Neuron (in vitro differentiated cells): Measurements from ENCODE around the gene TMEM253.

Experiments
- H2AFZ ChIP-seq: one replicate; pipeline ENCODE4 v1.6.1; 2013; ENCODE audit warnings: low read depth, mild to moderate bottlenecking, inconsistent platforms, low read length, moderate library complexity
- H3K27me3 ChIP-seq: one replicate; pipeline ENCODE4 v1.6.1; 2013; ENCODE audit warnings: low read length; ENCODE audit not compliant: insufficient read depth
- H3K36me3 ChIP-seq: one replicate; pipeline ENCODE4 v1.6.1; 2013; ENCODE audit warnings: low read length; ENCODE audit not compliant: insufficient read depth
- H3K4me1 ChIP-seq: one replicate; pipeline ENCODE4 v1.6.1; 2013; ENCODE audit warnings: low read length; ENCODE audit not compliant: insufficient read depth
- H3K4me3 ChIP-seq: 2 replicates; pipeline ENCODE4 v1.5.1; 2013; ENCODE audit warnings: mild to moderate bottlenecking, low read length, moderate library complexity
- H3K9me3 ChIP-seq: one replicate; pipeline ENCODE4 v1.6.1; 2013; ENCODE audit warnings: low read length

The TMEM253 gene

GRCh38 chr14:21098076-21098891 is 2.6 kb upstream of the TMEM253 start, which contains the start of gene ZNF219:
Gene ZNF219 (minus strand): TSS chr14:21098655. CDS start chr14:21093591, 5,064 bp downstream.
- Histone ChIP-seq H3K27me3 (no peaks in the 10 kb centered on the region), H3K4me3 (peak within 1 kb of the TSS; percentile 83), H2AFZ (peak within 1 kb of the TSS; percentile 29), H3K4me1 (peaks cover 58% of the 10 kb centered on the region), H3K9me3 (no peaks in the 10 kb centered on the region), H3K36me3 (peaks cover 2% of the 10 kb centered on the region)

- H3K9me3 ChIP-seq, result no peaks in the 10 kb centered on the region
- no peaks in the 10 kb centered on the region for H3K36me3 ChIP-seq
- H3K27me3 ChIP-seq, result no peaks in the 10 kb centered on the region
- H3K4me1 ChIP-seq, result peaks cover 52% of the 10 kb centered on the region
- peak overlapping the region; percentile 29 for H2AFZ ChIP-seq
- peak overlapping the region; percentile 83 for H3K4me3 ChIP-seq
Measured at GRCh38 chr14:21098892-21099595, 1.8 kb upstream of the TMEM253 start.

GRCh38 chr14:21099596-21099985 is 1.3 kb upstream of the TMEM253 start:
- Histone ChIP-seq H3K4me1 (peaks cover 53% of the 10 kb centered on the region), H3K4me3 (peak overlapping the region; percentile 83), H3K27me3 (no peaks in the 10 kb centered on the region), H2AFZ (no peak overlapping the region), H3K36me3 (no peaks in the 10 kb centered on the region), H3K9me3 (no peaks in the 10 kb centered on the region)

- Histone ChIP-seq H2AFZ (no peak overlapping the region), H3K9me3 (no peaks in the 10 kb centered on the region), H3K4me1 (peaks cover 46% of the 10 kb centered on the region), H3K27me3 (no peaks in the 10 kb centered on the region), H3K36me3 (no peaks in the 10 kb centered on the region), H3K4me3 (no peak overlapping the region)
Measured at GRCh38 chr14:21101802-21102413, 1.0 kb downstream of the TMEM253 start.

- Histone ChIP-seq H3K4me1 (peaks cover 40% of the 10 kb centered on the region), H2AFZ (peak overlapping the region; percentile 77), H3K9me3 (no peaks in the 10 kb centered on the region), H3K4me3 (peak overlapping the region; percentile 76), H3K36me3 (no peaks in the 10 kb centered on the region), H3K27me3 (no peaks in the 10 kb centered on the region)
Measured at GRCh38 chr14:21102521-21103410, 1.9 kb downstream of the TMEM253 start.

- Histone ChIP-seq H3K27me3 (no peaks in the 10 kb centered on the region), H3K36me3 (no peaks in the 10 kb centered on the region), H2AFZ (peak overlapping the region; percentile 77), H3K4me1 (peaks cover 40% of the 10 kb centered on the region), H3K9me3 (no peaks in the 10 kb centered on the region), H3K4me3 (peak overlapping the region; percentile 76)
Measured at GRCh38 chr14:21103411-21103709, 2.5 kb downstream of the TMEM253 start.

- H3K36me3 ChIP-seq, result no peaks in the 10 kb centered on the region
- no peaks in the 10 kb centered on the region for H3K27me3 ChIP-seq
- H2AFZ ChIP-seq, result peak overlapping the region; percentile 77
- peaks cover 39% of the 10 kb centered on the region for H3K4me1 ChIP-seq
- peak overlapping the region; percentile 76 for H3K4me3 ChIP-seq
- H3K9me3 ChIP-seq, result no peaks in the 10 kb centered on the region
Measured at GRCh38 chr14:21103710-21104447, 3.0 kb downstream of the TMEM253 start.

GRCh38 chr14:21104448-21105060 is 3.7 kb downstream of the TMEM253 start:
- H3K9me3 ChIP-seq, result no peaks in the 10 kb centered on the region
- H3K27me3 ChIP-seq, result no peaks in the 10 kb centered on the region
- peak overlapping the region; percentile 76 for H3K4me3 ChIP-seq
- H2AFZ ChIP-seq, result peak overlapping the region; percentile 77
- no peaks in the 10 kb centered on the region for H3K36me3 ChIP-seq
- H3K4me1 ChIP-seq, result peaks cover 33% of the 10 kb centered on the region

GRCh38 chr14:21105095-21105494 is 4.2 kb downstream of the TMEM253 start:
- Histone ChIP-seq H3K9me3 (no peaks in the 10 kb centered on the region), H2AFZ (no peak overlapping the region), H3K27me3 (no peaks in the 10 kb centered on the region), H3K4me1 (peaks cover 29% of the 10 kb centered on the region), H3K4me3 (peak overlapping the region; percentile 76), H3K36me3 (no peaks in the 10 kb centered on the region)

GRCh38 chr14:21106176-21106497 is 5.3 kb downstream of the TMEM253 start:
- H3K4me3 ChIP-seq, result peak overlapping the region; percentile 42
- H3K4me1 ChIP-seq, result peaks cover 29% of the 10 kb centered on the region
- H3K9me3 ChIP-seq, result no peaks in the 10 kb centered on the region
- H2AFZ ChIP-seq, result peak overlapping the region; percentile 76
- H3K27me3 ChIP-seq, result no peaks in the 10 kb centered on the region
- H3K36me3 ChIP-seq, result no peaks in the 10 kb centered on the region

- Histone ChIP-seq H3K4me3 (peak overlapping the region; percentile 42), H3K27me3 (no peaks in the 10 kb centered on the region), H2AFZ (peak overlapping the region; percentile 76), H3K36me3 (no peaks in the 10 kb centered on the region), H3K9me3 (no peaks in the 10 kb centered on the region), H3K4me1 (peaks cover 29% of the 10 kb centered on the region)
Measured at GRCh38 chr14:21106498-21107282, 5.8 kb downstream of the TMEM253 start.
